Measurements from ENCODE around the gene WT1.
"Not testable (repeated sequence)": the region's sequence is repeated elsewhere in the genome, so short reads cannot be mapped to it uniquely, and the experiment has no call there.

WT1 gene

GRCh38 chr11:32435511-32435941 is at the start of gene WT1:
TSS of gene WT1 (minus strand) at chr11:32435539.
- DNase-seq (ENCODE audit: low read depth in 2 of 2) = no peak

GRCh38 chr11:32479291-32479690 is 44.0 kb upstream of the WT1 start:
- DNase-seq (ENCODE audit: low read depth in 2 of 2) = no peak

GRCh38 chr11:32478277-32478731 is 43.0 kb upstream of the WT1 start:
- DNase-seq (ENCODE audit: low read depth in 2 of 2) = no peak

GRCh38 chr11:32473282-32473909 is 38.1 kb upstream of the WT1 start:
- no peak for DNase-seq (ENCODE audit: low read depth in 2 of 2)

GRCh38 chr11:32472226-32472625 is 36.9 kb upstream of the WT1 start:
- DNase-seq (ENCODE audit: low read depth in 2 of 2) = no peak

GRCh38 chr11:32471544-32471943 is 36.2 kb upstream of the WT1 start:
- not testable (repeated sequence) for DNase-seq (ENCODE audit: low read depth in 2 of 2)

- no peak for DNase-seq (ENCODE audit: low read depth in 2 of 2)
Observed at GRCh38 chr11:32469791-32470190, 34.5 kb upstream of the WT1 start.

GRCh38 chr11:32466279-32466915 is 31.1 kb upstream of the WT1 start:
- DNase-seq (ENCODE audit: low read depth in 2 of 2) = no peak

GRCh38 chr11:32464078-32464477 is 28.7 kb upstream of the WT1 start:
- DNase-seq (ENCODE audit: low read depth in 2 of 2) = no peak

- no peak for DNase-seq (ENCODE audit: low read depth in 2 of 2)
Observed at GRCh38 chr11:32462011-32462690, 26.8 kb upstream of the WT1 start.

- DNase-seq (ENCODE audit: low read depth in 2 of 2) = no peak
Observed at GRCh38 chr11:32456864-32457263, 21.5 kb upstream of the WT1 start.

- no peak for DNase-seq (ENCODE audit: low read depth in 2 of 2)
Observed at GRCh38 chr11:32454993-32455392, 19.7 kb upstream of the WT1 start.

GRCh38 chr11:32451808-32452207 is 16.5 kb upstream of the WT1 start:
- no peak for DNase-seq (ENCODE audit: low read depth in 2 of 2)

GRCh38 chr11:32450372-32450771 is 15.0 kb upstream of the WT1 start:
- DNase-seq (ENCODE audit: low read depth in 2 of 2) = no peak

- DNase-seq (ENCODE audit: low read depth in 2 of 2) = no peak
Observed at GRCh38 chr11:32448232-32448631, 12.9 kb upstream of the WT1 start.

- DNase-seq (ENCODE audit: low read depth in 2 of 2) = no peak
Observed at GRCh38 chr11:32447252-32447651, 11.9 kb upstream of the WT1 start.

GRCh38 chr11:32446227-32446626 is 10.9 kb upstream of the WT1 start:
- no peak for DNase-seq (ENCODE audit: low read depth in 2 of 2)

- no peak for DNase-seq (ENCODE audit: low read depth in 2 of 2)
Observed at GRCh38 chr11:32444186-32444585, 8.8 kb upstream of the WT1 start.

GRCh38 chr11:32440916-32441315 is 5.6 kb upstream of the WT1 start:
- no peak for DNase-seq (ENCODE audit: low read depth in 2 of 2)

GRCh38 chr11:32440312-32440908 is 5.1 kb upstream of the WT1 start:
- DNase-seq (ENCODE audit: low read depth in 2 of 2) = no peak

- no peak for DNase-seq (ENCODE audit: low read depth in 2 of 2)
Observed at GRCh38 chr11:32439501-32440210, 4.3 kb upstream of the WT1 start.

- no peak for DNase-seq (ENCODE audit: low read depth in 2 of 2)
Observed at GRCh38 chr11:32438866-32439489, 3.6 kb upstream of the WT1 start.
